IgD-negative memory B cell (primary cell): Measurements from ENCODE around the gene ABCA2. TPM values are rescaled to one million over a fixed set of nuclear protein-coding genes. Genes with fewer than 3 reads are reported as not detected.

Experiments used
- H3K27ac Mint-ChIP-seq, 3 donors: one replicate each; pipeline ENCODE4 v1.8.0; 2020 to 2022; ENCODE audit warnings: mild to moderate bottlenecking in 3 of 3, mixed read lengths in 3 of 3, moderate library complexity in 1 of 3
- H3K27me3 Mint-ChIP-seq: one replicate; pipeline ENCODE4 v1.8.0; 2021; ENCODE audit warnings: mixed read lengths
- H3K36me3 Mint-ChIP-seq: one replicate; pipeline ENCODE4 v1.8.0; 2020; ENCODE audit warnings: mild to moderate bottlenecking, mixed read lengths
- H3K4me1 Mint-ChIP-seq, 3 donors: one replicate each; pipeline ENCODE4 v1.8.0; 2020 to 2022; ENCODE audit warnings: mixed read lengths in 3 of 3, mild to moderate bottlenecking in 1 of 3
- H3K4me3 Mint-ChIP-seq, 4 donors: one replicate each; pipeline ENCODE4 v1.8.0; 2020 to 2022; ENCODE audit warnings: mild to moderate bottlenecking in 4 of 4, mixed read lengths in 4 of 4, moderate library complexity in 3 of 4
- H3K9me3 Mint-ChIP-seq, 3 donors: one replicate each; pipeline ENCODE4 v1.8.0; 2020 to 2021; ENCODE audit warnings: mixed read lengths in 3 of 3, mild to moderate bottlenecking in 1 of 3
- polyA plus RNA-seq: library from polyadenylated mRNA; unstranded; fragments of 300-500 nt; fragmentation: Illumina TruSeq; gene quantifications from one replicate; pipeline ENCODE4 v1.2.3, GENCODE V29; 2021

ABCA2 gene
- polyA plus RNA-seq, 1 donor from 2014 or later, result 3.9 TPM

DNA sequence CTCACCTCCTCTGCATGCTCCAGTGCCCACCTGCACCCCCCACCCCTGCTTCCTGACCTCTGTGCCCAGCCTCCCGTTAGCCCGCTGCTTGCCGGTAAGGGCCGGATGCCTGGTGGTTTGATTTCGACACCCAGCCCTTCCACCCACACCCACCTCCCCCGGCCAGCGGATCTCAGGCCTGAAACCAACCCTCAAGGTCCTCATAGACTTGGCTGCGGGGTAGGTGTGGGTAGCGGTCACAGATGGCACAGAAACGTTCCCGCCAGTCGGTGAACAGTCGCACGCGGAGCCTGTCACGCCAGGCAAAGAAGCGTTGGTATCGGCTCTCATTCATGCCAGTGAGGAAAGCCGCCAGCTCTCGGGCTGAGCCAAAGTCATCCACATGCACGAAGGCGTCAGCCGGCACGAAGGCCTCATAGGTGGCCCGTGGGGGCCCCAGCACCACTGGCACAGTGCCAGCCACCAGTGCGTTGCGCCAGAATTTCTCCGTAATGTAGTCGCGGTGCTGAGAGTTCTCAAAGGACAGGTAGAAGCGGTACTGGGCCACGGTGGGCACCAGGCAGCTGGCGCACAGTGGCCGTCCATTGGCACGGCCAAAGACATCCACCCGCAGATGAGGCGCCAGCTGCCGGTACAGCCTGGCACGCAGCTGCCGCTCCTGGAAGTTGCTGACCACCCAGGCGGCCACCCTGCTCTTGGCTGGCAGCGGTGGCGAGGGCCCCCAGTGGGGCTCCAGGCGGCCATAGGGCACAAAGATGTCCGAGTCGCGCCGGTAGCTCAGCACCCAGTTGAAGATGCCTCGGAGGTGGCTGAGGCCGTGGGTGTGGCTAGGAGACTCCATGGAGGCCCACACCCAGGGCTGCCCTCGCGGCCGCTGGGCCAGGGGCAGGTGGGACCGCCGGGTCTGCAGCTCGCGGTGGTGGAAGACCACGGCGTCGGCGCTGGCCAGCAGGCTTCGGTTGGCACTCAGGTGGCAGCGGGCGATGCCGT, 2.8 kb upstream of the ABCA2 start:
- Mint-ChIP-seq H3K4me1 (peaks cover 30 to 43% (median 33%) of the 10 kb centered on the region in 3 donors), H3K36me3 (no peaks in the 10 kb centered on the region), H3K27ac (peak overlapping the region; percentile 80 to 96 (median 93)), H3K27me3 (no peaks in the 10 kb centered on the region), H3K4me3 (peak overlapping the region; percentile 86 to 97 (median 92)), H3K9me3 (no peaks in the 10 kb centered on the region)

DNA sequence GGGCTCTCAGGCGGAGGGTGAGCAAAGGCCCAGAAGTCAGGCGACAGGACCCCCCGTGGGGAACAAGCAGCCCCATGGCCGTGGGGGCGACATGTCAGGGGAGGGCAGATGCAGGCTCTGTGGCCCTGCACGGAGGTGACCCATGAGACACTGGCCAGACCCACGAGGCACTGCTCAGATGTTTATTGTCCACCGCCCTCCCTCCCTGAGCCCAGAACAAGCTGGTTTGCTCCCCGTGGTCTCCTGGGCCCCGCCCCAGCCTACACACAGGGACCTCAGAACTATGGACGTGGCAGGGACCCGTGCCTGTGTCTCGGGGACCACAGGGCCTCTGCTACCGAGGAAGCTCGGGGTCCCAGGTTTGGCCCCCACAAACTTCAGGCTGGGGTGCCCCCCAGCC, 2.0 kb upstream of the ABCA2 start:
- Mint-ChIP-seq H3K27me3 (no peaks in the 10 kb centered on the region), H3K4me3 (peak overlapping the region; percentile 86 to 97 (median 92)), H3K4me1 (peaks cover 28 to 44% (median 35%) of the 10 kb centered on the region in 3 donors), H3K36me3 (no peaks in the 10 kb centered on the region), H3K9me3 (no peaks in the 10 kb centered on the region), H3K27ac (peak overlapping the region; percentile 5 to 96 (median 93))

DNA sequence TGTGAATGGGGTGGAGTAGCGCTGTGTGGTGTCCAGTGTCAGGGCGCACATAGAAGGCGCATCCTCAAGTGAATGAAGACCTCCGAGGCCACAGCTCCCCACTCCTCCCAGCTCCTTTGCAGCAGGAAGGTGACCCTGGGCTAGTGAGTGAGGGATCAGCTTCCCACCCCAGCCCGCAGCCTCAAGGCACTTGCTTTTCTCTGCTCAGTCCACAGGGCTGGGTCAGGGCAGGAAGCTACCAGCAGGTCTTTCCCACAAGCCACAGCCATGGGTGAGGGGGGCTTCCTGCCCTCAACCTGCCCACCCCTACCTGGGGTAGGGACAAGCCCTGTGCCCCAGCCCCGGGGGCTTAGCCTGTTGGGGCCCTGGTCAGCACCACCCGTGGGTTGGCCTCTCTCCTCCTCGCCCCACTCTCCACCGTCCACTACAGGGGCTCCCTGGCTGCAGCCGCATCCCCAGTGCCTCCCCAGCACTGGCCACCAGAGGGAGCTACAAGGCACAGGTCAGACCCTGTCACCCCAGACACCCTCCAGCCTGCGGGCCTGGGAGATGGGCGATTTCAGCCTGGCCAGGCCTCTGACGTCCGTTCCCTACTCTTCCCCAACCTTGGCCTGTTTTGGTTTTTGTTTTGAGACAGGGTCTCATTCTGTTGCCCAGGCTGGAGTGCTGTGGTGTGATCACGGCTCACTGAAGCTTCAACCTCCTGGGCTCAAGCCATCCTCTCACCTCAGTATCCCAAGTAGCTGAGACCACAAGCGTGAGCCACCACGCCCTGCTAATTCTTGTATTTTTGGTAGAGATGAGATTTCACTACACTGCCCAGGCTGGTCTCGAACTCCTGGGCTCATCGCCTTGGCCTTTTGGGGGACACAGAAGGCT, 1.3 kb upstream of the ABCA2 start:
- Mint-ChIP-seq H3K27ac (peak overlapping the region; percentile 13 to 96 (median 81)), H3K4me3 (peak overlapping the region; percentile 86 to 97 (median 92)), H3K9me3 (no peaks in the 10 kb centered on the region), H3K36me3 (no peaks in the 10 kb centered on the region), H3K4me1 (peaks cover 23 to 39% (median 29%) of the 10 kb centered on the region in 3 donors), H3K27me3 (no peaks in the 10 kb centered on the region)

DNA sequence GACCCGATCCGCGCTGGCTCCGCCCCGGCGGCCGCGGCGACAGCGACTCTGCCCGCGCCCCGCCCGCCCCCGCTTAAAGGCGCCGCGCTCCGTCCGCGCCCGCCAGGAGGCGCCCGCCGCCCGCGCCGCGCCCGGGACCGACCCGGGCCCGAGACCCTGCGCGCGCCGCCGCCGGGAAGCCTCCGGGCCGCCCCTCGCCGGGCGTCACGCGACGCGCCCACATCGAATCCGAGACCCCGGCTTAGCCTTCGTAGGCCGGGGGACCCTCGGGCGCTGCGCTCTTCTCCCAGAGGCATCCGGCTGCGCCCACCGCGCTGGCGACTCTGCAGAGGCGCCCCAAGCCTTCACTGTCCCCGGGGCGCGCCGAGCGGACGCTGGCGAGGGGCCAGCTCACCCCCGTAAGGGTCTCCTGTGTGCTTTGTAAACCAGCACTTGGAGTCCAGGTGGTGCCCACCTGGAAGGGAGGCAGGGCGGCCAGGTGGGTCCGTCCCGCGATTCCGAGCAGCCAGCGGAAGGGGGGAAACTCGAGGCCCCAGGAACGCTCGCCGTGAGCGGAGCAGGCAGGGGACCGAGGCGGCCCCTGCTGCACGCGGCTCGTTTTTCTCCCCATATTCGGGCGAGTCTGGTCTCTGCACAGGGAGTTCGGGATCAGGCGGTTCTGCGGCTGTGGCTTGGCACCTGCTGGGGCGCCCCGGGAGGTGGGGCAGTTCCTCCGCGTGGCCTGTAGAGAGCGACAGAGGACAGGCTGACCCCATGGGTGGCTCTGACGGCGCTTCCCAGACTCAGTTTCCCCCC, 423 bp upstream of the ABCA2 start:
- Mint-ChIP-seq H3K36me3 (no peaks in the 10 kb centered on the region), H3K4me3 (peak overlapping the region; percentile 80 to 97 (median 90)), H3K27ac (peak overlapping the region in 2 of 3 donors; percentile 81 to 96), H3K9me3 (no peaks in the 10 kb centered on the region), H3K4me1 (peaks cover 23 to 34% (median 27%) of the 10 kb centered on the region in 3 donors), H3K27me3 (no peaks in the 10 kb centered on the region)

DNA sequence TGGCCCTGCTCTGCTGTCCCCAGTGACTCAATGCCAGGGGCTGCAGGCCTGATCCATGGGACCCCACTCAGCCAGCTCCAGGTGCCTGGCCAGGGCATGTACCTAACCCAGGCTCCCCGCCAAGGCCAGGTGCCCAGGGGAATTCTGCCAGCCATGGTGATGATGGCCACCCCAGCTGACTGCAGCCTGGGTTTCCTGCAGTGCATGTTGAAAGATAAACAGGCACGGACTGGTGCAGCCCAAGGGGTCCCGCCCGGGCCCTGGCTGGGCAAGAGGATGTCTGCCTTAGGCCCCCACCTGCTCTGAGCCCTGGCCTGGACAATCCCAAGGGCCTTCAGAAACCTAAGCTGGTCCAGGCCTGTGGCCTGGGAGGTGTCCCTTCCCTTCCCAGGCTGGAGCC, 1.2 kb downstream of the ABCA2 start:
- Mint-ChIP-seq H3K27me3 (no peaks in the 10 kb centered on the region), H3K36me3 (no peaks in the 10 kb centered on the region), H3K4me1 (peaks cover 19 to 26% (median 22%) of the 10 kb centered on the region in 3 donors), H3K4me3 (peak overlapping the region in 3 of 4 donors; percentile 74 to 88 (median 87)), H3K9me3 (no peaks in the 10 kb centered on the region), H3K27ac (peak overlapping the region; percentile 67 to 94 (median 89))

GRCh38 chr9:137026384-137026783, 1.7 kb downstream of the ABCA2 start:
- peak overlapping the region; percentile 67 to 94 (median 89) for H3K27ac Mint-ChIP-seq
- no peaks in the 10 kb centered on the region for H3K27me3 Mint-ChIP-seq
- H3K4me1 Mint-ChIP-seq, result peaks cover 19 to 24% (median 22%) of the 10 kb centered on the region in 3 donors
- H3K9me3 Mint-ChIP-seq, result no peaks in the 10 kb centered on the region
- peak overlapping the region in 3 of 4 donors; percentile 81 to 88 (median 87) for H3K4me3 Mint-ChIP-seq
- H3K36me3 Mint-ChIP-seq, result no peaks in the 10 kb centered on the region

DNA sequence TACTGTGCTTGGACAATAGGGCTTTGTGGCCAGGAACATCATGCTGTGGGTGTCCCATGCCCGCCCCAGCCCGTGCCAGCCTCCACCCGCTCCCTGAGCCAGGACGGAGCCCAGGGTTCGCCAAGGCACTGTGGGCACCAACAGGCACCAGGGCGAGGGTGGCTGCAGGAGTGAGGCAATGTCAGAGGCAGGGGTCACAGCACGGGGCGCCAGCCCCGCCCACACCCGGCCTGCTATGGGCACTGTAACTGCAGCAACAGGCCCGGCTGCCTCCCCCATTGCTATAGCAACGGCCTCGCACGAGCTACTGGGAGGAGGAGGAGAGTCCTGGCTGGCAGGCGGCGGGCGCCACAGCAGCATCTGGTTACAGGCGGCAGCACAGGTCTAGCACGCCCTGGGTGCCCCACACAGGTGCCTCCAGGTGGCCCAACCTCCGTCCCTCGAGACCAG, 2.5 kb downstream of the ABCA2 start:
- peaks cover 16 to 21% (median 18%) of the 10 kb centered on the region in 3 donors for H3K4me1 Mint-ChIP-seq
- peak overlapping the region in 2 of 4 donors; percentile 87 to 88 for H3K4me3 Mint-ChIP-seq
- no peaks in the 10 kb centered on the region for H3K36me3 Mint-ChIP-seq
- H3K27ac Mint-ChIP-seq, result peak overlapping the region; percentile 10 to 94 (median 89)
- H3K27me3 Mint-ChIP-seq, result no peaks in the 10 kb centered on the region
- H3K9me3 Mint-ChIP-seq, result no peaks in the 10 kb centered on the region

DNA sequence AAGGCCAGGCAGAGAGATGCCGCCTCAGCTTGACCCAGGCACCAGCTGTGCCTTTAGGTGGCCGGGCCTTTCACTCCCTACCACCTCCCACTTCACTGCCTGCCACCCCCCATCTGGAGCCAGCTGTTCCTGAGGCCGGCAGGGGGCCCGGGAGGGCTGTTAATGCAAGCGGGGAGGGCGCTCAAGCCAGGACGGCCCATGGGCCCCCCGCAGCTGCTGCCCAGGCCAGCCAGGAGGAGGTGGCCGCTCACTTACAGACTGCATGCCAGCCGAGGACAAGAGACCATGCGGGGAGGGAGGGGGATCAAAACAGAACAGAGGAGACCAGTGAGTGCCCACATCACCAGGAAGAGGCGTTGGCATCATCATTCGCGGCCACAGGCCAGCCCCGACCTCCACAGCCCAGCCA, 4.5 kb downstream of the ABCA2 start:
- H3K4me3 Mint-ChIP-seq, result no peak overlapping the region
- H3K9me3 Mint-ChIP-seq, result no peaks in the 10 kb centered on the region

GRCh38 chr9:137023157-137023556, 4.9 kb downstream of the ABCA2 start:
- H3K27ac Mint-ChIP-seq, result peak overlapping the region in 1 of 3 donors; percentile 53
- H3K9me3 Mint-ChIP-seq, result no peaks in the 10 kb centered on the region
- peaks cover 3% of the 10 kb centered on the region for H3K36me3 Mint-ChIP-seq
- H3K4me3 Mint-ChIP-seq, result no peak overlapping the region
- H3K4me1 Mint-ChIP-seq, result peaks cover 4 to 15% (median 10%) of the 10 kb centered on the region in 3 donors
- no peaks in the 10 kb centered on the region for H3K27me3 Mint-ChIP-seq

More for the DNA sequence above, 4.5 kb downstream of the ABCA2 start:
- Mint-ChIP-seq H3K4me1 (peaks cover 4 to 15% (median 10%) of the 10 kb centered on the region in 3 donors), H3K36me3 (peaks cover 3% of the 10 kb centered on the region), H3K27ac (peak overlapping the region in 1 of 3 donors; percentile 53), H3K27me3 (no peaks in the 10 kb centered on the region)

- Mint-ChIP-seq H3K4me3 (no peak overlapping the region), H3K27ac (no peak overlapping the region), H3K9me3 (no peaks in the 10 kb centered on the region), H3K36me3 (peaks cover 3% of the 10 kb centered on the region), H3K4me1 (peaks cover 4 to 15% (median 10%) of the 10 kb centered on the region in 3 donors), H3K27me3 (no peaks in the 10 kb centered on the region)
These were observed 5.4 kb downstream of the ABCA2 start for GRCh38 chr9:137022662-137023008.

GRCh38 chr9:137021979-137022661, 5.9 kb downstream of the ABCA2 start:
- Mint-ChIP-seq H3K27ac (peak overlapping the region in 1 of 3 donors; percentile 55), H3K4me3 (no peak overlapping the region), H3K27me3 (no peaks in the 10 kb centered on the region), H3K4me1 (peaks cover 4 to 12% (median 8%) of the 10 kb centered on the region in 3 donors), H3K36me3 (peaks cover 3% of the 10 kb centered on the region), H3K9me3 (no peaks in the 10 kb centered on the region)

DNA sequence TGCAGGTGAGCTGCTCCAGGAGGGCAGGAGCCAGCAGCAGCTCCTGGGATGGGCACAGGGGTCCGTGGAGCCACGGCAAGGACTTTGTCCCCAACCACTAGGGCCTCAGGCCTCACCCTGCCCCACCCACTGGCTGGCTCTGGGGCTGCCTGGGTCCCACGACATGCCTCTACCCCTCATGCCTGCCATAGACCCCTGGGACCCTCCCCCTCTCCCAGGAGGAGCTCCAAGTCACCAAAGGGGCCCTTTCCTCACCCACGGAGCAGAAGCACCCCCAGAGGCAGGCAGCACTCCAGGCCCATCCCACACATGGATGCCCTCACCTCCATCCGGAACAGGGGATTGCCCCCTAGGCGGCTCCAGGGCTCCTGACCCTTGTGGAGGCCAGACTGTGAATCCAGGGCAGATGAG, 6.5 kb downstream of the ABCA2 start:
- Mint-ChIP-seq H3K4me3 (no peak overlapping the region), H3K36me3 (peaks cover 3% of the 10 kb centered on the region), H3K4me1 (peaks cover 4 to 11% (median 6%) of the 10 kb centered on the region in 3 donors), H3K27ac (no peak overlapping the region), H3K27me3 (no peaks in the 10 kb centered on the region), H3K9me3 (no peaks in the 10 kb centered on the region)

GRCh38 chr9:137020771-137021567, 7.1 kb downstream of the ABCA2 start:
- peaks cover 3% of the 10 kb centered on the region for H3K36me3 Mint-ChIP-seq
- no peak overlapping the region for H3K27ac Mint-ChIP-seq
- peaks cover 4 to 6% (median 4%) of the 10 kb centered on the region in 3 donors for H3K4me1 Mint-ChIP-seq
- no peaks in the 10 kb centered on the region for H3K9me3 Mint-ChIP-seq
- no peaks in the 10 kb centered on the region for H3K27me3 Mint-ChIP-seq
- H3K4me3 Mint-ChIP-seq, result no peak overlapping the region
